HS-5 (cell line): Measurements from ENCODE around the gene HSPA1L.
"Not testable (repeated sequence)": the region's sequence is repeated elsewhere in the genome, so short reads cannot be mapped to it uniquely, and the experiment has no call there.

Source experiments
- DNase-seq: peaks from one replicate; pipeline ENCODE4 v3.0.0-alpha.2; 2012; ENCODE audit warnings: low read depth

Gene HSPA1L

DNA sequence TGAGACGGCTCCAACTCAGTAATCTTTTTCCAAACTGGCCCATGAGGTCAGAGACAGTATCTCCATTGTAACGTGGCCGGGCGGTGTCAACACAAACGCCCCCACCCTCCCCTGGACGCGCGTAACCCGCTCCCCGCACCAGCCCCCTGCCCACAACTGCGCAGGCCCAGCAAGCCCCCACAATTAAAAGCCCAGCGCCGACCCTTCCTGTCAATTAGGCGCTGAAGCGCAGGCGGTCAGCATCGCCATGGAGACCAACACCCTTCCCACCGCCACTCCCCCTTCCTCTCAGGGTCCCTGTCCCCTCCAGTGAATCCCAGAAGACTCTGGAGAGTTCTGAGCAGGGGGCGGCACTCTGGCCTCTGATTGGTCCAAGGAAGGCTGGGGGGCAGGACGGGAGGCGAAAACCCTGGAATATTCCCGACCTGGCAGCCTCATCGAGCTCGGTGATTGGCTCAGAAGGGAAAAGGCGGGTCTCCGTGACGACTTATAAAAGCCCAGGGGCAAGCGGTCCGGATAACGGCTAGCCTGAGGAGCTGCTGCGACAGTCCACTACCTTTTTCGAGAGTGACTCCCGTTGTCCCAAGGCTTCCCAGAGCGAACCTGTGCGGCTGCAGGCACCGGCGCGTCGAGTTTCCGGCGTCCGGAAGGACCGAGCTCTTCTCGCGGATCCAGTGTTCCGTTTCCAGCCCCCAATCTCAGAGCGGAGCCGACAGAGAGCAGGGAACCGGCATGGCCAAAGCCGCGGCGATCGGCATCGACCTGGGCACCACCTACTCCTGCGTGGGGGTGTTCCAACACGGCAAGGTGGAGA is at the start of gene HSPA1L, which contains the start of gene HSPA1A:
Gene HSPA1L, minus strand, starts transcription at position 259 of the 814 bp plus-strand sequence. CDS start 3,311 bp downstream, outside the sequence.
Gene HSPA1A, plus strand, starts transcription at position 519 of the 814 bp plus-strand sequence. Its CDS starts 214 bp downstream, at position 733.
- peak; percentile 82 for DNase-seq

DNA sequence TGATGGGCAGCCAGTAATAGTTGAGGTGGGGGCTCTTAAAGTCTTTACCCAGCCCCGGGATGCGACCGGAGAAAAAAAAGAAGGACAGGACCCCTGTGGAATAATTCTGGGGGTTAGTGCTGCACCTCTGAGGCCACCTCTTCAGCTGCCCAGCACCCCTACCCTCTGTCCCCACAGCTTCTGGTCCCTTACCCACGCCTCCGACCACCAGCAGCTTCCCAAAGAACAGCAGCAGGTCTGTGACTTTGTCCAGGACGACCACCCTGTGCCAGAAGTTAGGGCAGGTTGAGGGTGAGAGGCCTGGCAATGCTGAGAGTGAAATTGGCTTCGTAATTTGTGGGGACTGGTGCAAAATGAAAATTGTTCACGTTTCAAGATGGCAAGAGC is 49.7 kb upstream of the HSPA1L start:
- DNase-seq: no peak

DNA sequence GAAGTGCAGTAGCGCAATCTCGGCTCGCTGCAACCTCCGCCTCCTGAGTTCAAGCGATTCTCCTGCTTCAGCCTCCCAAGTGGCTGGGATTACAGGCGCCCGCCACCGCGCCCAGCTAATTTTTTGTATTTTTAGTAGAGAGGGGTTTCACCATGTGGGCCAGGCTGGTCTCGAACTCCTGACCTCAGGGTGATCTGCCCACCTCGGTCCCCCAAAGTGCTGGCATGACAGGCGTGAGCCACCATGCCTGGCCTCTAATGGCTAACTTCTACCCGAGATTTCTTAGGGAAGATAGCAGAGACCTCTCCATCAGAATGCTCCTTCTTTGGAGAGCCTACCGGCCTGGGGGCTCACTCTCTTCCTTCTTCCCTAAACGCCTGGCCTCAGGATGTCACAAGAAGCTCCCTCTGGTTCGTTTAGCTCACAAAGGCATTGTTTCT is 49.1 kb upstream of the HSPA1L start:
- DNase-seq: not testable (repeated sequence)

DNA sequence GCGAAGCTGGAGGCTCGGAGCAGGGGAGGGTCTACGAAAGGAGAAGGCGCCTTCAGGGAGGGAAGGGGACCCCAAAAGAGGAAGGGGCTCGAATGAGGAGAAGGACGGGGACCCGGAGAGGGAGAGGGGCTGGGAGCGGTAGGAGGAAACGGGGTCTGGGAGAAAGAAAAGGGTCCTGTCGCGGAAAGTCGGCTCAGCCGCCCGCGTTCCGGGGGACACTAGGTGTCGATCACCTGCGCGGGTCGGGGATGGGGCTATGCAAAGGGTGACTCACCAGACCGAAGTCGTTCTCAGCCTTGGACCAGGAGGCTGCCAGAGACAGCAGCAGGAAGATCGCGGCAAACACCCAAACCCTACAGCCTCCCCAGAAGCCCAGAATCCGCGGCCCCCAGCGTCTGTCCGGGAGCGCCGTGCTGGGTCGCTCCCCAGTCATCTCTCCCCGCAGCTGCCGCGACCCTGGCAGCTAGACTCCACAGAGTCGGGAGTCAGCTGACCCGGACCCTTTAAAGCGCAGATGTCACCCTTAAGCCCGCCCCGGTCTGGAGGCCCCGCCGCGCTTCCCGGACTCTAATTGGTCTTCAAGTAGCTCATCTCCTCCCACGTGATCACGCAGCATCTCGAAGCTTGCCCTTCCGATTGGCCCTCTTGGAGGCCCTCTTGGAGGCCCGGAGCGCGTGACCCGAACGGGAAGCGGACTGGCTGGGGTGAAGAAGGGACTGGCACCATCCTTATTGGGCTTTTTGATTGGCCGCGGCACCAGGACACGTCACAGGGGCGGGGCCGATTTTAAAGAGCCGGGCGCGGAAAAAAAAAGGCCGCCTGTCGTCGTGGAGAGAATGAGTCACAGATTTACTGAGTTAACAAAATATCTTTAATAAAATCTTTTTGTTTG is 47.5 kb upstream of the HSPA1L start, which contains the start of gene NEU1:
Gene NEU1, minus strand, starts transcription at position 478 of the 892 bp plus-strand sequence. Its CDS starts 45 bp downstream, at position 433.
- peak; percentile 99 for DNase-seq

DNA sequence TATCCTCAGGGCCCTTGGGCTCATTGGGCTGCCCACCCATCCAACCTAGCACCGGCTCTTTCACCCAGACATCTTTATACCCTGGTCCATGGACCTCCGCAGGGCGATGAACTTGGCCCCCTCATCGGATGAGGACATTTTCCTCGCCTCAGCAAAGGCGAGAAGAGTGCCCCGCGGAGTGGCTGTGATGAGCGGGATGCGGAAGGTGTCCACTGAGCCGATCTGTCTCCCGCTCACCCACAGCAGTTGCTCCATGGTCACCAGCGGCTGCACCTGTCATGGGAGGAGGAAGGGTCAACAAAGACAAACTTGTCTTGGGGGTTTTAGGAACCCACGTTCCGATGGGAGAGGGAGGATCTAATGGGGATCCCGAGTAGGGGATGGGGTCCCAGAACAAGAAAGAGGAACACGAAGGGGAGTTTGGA is 46.8 kb upstream of the HSPA1L start:
- no peak for DNase-seq

DNA sequence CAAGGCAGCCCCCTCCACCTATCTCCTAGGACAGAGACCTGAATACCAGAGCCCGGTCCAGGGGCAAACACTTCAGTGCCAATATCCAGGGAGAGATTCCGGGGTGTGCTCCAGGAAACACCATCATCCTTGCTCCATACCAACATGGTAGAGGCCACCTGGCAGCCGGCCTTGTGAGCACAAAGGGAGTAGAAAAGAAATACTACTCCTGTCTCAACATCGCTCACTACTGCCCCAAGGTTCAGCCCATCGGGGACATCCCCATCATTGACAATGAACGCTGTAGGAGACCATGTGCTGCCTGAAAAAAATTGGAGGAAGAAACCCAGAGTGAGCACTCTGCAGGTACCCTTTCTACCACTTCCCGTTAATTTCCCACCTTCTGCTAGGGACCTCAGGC is 46.1 kb upstream of the HSPA1L start:
- no peak for DNase-seq

DNA sequence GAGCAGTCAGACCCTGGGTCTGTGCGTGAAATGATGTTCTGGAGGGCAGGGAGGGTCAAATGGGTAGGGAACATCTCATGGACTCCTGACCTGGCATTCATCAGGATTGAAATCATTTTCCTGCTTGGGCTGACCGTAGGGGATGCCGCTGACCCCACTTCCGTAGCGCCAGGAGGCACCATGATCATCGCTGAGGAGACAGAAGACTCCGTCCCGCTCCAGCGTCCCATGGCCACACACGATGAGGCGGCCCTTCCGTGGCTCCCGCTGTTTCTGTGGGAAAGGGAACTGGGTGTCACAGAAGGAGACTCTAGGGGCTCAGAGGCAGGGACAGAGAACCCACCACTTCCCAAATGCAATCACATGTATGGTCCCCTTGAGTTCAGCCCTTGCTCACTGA is 45.3 kb upstream of the HSPA1L start:
- DNase-seq: no peak

DNA sequence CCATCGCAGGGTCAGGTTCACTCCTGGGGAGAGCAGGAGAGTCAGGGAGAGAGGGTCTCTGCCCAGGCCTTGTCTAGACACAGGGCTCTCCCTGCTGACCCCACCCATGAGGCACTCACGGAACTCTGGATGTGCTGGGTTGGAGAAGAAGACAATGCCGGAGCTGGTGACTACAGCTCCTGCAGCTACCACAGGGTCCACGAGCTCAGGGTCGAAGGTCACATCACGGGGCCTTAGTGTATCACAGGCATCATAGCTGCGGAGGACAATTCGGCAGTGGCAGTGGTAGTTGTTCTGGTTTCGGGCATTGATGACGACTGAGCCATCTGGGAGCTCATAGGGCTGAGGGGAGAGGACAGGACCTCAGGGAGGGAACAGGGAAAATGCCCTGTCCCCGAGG is 44.8 kb upstream of the HSPA1L start:
- DNase-seq: no peak

DNA sequence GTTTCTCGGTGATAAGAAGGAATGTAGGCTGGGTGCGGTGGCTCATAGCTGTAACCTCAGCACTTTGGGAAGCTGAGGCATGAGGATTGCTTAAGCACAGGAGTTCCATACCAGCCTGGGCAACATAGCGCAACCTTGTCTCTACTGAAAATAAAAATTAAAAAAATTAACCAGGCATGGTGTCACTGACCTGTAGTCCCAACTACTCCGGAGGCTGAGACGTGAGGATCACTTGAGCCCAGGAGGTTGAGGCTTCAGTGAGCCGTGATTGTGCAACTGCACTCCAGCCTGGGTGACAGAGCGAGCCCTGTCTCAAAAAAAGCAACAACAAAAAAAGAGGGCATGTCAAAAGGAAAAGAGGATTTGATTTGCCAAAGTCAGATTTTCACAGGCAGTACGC is 43.6 kb upstream of the HSPA1L start:
- no peak for DNase-seq

DNA sequence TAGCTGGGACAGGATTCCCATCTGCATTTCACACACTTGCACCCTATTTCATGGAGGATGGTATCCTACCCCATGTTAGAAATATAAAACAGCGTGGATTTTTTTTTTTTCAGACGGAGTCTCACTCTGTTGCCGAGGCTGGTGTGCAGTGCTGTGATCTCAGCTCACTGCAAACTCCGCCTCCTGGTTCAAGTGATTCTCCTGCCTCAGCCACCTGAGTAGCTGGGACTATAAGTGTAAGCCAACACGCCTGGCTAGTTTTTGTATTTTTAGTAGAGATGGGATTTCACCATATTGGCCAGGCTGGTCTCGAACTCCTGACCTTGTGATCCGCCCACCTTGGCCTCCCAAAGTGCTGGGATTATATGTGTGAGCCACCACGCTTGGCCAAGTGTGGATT is 42.7 kb upstream of the HSPA1L start:
- not testable (repeated sequence) for DNase-seq

DNA sequence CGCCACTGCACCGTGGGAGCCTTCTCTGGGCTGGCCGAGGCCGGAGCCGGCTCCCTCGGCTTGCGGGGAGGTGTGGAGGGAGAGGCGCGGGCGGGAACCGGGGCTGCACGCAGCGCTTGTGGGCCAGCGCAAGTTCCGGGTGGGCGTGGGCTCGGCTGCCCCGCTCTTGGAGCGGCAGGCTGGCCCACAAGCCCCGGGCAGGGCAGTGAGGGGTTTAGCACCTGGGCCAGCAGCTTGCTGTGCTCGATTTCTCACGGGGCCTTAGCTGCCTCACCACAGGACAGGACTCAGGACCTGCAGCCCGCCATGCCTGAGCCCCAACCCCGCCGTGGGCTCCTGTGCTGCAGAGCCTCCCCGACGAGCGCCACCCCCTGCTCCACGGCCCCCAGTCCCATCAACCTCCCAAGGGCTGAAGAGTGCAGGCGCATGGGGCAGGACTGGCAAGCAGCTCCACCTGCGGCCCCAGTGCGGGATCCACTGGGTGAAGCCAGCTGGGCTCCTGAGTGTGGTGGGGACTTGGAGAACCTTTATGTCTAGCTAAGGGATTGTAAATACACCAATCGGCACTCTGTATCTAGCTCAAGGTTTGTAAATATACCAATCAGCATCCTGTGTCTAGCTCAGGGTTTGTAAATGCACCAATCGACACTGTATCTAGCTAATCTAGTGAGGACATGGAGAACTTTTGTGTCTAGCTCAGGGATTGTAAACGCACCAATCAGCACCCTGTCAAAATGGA is 37.1 kb upstream of the HSPA1L start:
- DNase-seq: not testable (repeated sequence)

DNA sequence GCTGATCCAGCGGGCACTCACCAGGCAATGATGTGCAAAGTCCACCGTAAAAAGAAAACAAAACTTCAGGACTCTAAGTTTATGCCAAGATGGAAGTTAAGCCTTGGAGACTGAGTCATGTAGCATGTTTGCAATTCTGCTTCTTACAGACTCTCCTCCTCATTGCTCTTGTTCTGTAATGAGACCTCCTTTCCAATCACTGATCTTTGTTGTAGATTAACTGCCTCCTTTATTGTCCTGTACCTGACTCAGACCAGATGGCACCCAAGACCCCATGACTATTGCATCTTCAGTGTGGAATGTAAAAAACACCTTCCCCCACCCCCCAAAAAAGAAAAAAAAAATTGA is 36.4 kb upstream of the HSPA1L start:
- DNase-seq: no peak

DNA sequence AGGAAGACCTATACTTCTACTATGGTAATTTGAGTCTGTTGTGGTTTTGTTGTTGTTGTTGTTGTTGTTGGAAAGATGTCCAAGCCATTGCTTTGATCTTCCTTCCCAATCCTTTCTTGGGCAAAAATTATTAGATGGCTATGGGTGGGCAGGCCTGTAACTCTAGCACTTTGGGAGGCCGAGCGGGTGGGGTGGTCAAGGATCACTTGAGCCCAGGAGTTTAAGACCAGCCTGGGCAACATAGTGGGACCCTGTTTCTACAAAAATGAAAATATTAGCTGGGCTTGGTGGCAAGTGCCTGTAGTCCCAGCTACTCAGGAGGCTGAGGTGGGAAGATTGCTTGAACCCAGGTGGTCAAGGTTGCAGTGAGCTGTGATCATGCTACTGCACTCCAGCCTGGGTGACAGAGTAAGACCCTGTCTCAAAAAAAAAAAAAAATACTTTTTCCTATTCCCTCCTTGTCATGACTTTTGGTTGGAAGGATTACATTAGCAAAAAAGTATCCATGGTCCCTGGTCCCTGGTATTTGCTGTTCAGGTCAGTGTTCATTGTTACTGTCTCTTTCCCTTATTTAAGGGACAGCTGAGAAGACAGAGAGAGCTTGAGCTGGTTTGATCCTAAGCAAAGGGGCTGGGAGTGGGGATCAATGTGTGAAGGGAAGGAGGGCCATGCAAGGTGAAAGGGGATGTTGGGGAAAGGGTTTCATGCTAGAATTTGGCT is 35.8 kb upstream of the HSPA1L start:
- DNase-seq: no peak

DNA sequence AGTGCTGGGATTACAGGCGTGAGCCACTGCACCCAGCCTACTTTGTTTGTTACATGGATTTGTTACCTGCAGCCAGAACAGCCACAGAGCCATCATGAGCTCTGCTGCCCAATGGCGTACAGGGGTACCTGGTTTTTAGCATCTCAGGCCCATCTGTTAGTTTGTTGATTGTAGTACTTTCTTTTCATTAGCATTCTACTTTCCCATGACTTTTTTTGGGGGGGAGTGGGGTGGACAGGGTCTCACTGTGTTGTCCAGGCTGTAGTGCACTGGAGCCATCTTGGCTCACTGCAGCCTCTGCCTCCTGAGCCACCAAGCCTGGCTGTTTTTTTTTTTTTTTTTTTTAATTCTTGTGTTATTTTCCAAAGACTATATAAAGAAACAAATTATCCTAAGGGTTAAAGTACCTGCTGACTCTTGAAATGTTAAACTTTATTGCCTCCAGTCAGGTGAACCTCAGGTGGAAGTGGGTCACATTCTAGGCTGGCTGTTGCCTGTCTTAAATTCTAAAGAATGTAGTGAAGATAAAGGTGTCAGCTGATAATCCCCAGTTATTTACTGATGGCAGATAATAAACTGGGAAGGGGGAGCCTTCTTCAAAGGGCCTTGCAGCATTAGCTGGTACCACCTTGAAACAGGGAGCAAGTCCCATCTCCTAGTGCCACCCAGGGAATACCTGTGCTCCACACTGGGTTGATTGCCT is 32.3 kb upstream of the HSPA1L start:
- no peak for DNase-seq

DNA sequence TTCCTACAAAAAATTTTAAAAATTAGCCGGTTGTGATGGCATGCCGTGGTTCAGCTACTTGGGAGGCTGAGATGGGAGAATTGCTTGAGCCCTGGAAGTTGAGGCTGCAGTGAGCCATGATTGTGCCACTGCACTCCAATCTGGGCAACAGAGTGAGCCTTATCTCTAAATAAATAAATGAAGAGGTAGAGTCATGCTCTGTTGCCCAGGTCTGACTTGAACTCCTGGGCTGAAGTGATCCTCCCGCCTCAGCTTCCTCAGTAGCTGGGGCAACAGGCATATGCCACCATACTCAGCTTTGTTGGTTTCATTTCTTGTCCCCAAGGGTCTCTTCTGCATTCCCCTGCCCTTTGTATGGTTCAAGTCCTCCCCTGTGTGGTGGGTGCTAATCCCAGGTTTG is 29.4 kb upstream of the HSPA1L start:
- no peak for DNase-seq

DNA sequence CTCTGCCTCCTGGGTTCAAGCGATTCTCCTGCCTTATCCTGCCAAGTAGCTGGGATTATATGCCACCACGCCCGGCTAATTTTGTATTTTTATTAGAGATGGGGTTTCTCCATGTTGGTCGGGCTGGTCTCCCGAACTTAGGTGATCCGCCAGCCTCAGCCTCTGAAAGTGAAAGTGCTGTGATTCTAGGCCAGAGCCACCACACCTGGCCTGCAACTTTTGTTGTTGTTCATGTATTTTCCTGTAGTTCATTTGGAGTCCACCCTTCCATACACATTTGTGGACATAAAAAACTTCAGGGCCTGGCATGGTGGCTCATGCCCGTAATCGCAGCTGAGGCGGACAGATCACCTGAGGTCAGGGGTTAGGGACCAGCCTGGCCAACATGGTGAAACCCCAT is 27.0 kb upstream of the HSPA1L start:
- DNase-seq: no peak

DNA sequence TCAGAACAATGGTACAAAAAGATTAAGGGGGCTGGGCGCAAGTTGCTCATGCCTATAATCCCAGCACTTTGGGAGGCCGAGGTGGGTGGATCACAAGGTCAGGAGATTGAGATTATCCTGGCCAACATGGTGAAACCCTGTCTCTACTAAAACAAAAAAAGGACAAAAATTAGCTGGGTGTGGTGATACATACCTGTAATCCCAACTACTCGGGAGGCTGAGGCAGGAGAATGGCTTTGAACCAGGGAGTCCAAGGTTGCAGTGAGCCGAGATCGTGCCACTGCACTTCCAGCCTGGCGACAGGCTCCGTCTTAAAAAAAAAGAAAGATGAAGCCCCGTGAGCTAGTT is 24.7 kb upstream of the HSPA1L start:
- DNase-seq: not testable (repeated sequence)

DNA sequence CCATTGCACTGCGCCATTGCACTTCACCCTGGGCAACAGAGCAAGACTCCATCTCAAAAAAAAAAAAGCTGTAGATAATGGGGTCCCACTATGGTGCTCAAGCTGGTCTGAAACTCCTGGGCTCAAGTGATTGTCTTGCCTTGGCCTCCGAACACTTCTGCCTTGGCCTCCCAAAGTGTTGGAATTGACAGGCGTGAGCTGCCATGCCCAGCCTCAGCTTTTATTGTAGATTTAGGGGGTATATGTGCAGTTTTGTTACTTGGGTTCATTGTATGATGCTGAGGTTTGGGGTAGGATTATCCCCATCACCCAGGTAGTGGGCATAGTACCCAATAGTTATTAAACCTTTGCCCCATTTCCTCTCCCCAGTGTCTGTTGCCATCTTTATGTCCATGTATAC is 23.9 kb upstream of the HSPA1L start:
- DNase-seq: no peak

DNA sequence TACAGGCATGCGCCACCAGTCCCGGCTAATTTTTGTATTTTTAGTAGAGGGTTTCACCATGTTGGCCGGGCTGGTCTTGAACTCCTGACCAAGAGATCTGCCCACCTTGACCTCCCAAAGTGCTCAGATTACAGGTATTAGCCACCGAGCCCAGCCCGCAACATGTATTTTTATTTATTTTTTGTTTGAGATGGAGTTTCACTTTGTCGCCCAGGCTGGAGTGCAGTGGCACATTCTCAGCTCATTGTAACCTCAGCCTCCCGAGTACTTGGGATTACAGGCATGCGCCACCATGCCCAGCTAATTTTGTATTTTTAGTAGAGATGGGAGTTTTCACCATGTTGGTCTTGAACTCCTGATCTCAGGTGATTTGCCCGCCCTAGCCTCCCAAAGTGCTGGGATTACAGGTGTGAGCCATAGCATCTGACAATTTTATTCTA is 23.1 kb upstream of the HSPA1L start:
- DNase-seq: not testable (repeated sequence)

DNA sequence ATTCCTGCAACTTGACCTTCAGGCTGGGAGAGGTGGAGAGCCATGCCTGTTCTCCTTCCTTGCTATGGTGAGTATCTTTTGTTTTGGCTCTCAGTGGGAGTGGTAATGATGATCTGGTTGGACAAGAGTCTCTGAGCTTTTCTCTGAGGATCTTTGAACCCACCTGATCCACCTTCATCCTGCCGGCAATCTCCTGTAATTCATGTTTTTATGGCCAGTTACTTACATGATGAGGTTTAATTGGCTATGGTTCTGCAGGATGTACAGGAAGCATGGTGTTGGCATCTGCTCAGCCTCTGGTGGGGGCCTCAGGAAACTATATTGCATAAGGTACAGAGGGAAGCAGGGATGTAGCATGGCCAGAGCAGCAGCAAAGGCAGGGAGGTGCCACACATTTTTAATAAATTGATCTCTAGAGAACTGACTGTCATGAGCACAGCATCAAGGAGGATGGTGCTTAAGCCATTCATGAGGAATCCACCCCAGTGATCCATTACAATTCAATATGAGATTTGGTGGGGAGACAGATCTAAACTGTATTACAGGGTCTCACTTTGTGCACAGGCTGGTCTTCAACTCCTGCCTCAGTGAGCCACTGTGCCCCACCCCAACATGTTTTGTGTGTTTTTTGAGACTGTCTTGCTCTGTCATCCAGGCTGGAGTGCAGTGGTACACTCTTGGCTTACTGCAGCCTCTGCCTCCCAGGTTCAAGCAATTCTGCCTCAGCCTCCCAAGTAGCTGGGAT is 22.5 kb upstream of the HSPA1L start:
- DNase-seq: no peak
